ENCODE results near the gene DEDD. TPM values are rescaled to one million over a fixed set of nuclear protein-coding genes. Genes with fewer than 3 reads are reported as not detected.
A peak's percentile ranks its signal among the peaks of the same experiment; 100 is the strongest.

The DEDD gene
- total RNA-seq, 1 experiment from 2014 or later: 39.2 TPM

DNA sequence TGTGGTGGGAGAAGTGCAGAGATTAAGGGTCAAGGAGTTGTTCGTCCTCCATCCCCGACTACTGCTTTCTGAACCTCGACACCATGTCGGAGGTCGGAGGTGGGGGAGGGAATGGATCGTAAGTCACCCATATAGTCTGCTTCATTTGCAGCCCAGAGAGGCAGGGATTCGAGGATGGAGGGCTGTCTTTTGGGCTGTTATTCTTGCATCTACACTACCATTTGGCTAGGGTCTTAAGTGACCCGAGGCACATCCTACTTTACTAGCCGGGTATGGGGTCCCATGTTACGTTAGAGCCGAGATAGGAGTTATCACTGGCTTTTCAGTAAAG lies 27.4 kb upstream of the DEDD start (continued):
- TF ChIP-seq GABPB1 (CRISPR knock-in tag; IDR thresholded peaks at IDR 0.05) (no peak), ZNF317 (CRISPR knock-in tag; IDR thresholded peaks at IDR 0.05; ENCODE audit: borderline replicate concordance, low read depth) (no peak)
- TF ChIP-seq, protein P1, sequence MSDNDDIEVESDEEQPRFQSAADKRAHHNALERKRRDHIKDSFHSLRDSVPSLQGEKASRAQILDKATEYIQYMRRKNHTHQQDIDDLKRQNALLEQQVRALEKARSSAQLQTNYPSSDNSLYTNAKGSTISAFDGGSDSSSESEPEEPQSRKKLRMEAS (CRISPR knock-in tag; IDR thresholded peaks at IDR 0.05): no peak

DNA sequence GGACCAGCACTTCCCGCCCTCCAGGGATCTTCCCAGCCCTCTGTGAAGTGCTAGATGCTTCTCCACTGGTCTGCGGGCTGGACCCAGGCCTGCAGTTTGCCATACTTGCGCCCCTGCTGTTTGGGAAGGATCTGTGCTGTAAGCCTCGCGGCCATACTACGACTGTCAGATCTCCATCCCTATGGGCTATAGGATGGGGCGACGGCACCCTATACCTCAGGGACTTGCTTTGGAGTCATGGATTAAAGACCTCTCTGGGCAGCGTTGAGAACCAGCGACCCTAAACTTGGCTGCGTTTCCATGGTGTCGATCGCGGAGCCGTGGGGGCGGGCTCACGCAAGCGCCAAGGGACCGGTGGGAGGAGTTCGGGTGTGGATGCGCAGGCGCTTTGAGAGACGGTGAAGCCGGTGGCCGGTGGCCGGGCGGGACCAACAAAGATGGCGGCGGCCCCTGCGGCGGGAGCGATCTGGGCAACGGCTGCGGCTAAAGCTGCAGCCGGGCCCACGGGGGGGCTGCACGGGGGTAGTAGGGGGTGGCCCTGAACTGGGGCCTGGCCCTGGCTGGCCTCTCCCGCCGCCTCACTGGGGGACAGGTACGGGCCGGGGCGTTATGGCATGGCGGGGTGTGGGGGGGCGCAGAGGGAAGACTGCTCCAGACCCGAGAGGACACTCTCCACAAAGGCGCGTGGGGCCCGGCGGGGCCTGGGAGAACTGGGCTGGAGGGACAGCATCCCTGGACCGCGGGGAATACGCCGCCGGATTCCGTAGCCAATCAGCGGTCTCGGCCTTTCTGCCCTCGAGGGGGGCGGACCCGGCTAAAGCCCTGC lies 26.8 kb upstream of the DEDD start, which contains the start of gene USP21:
Gene USP21, plus strand, starts transcription at position 414 of the 826 bp plus-strand sequence. CDS start 1,141 bp downstream, outside the sequence.
- Mint-ChIP-seq H3K27me3 (ENCODE audit: low read depth) (no peaks in the 10 kb centered on the region), H3K4me1 (peaks cover 27% of the 10 kb centered on the region), H3K27ac (peak within 1 kb of the TSS; percentile 84), H3K36me3 (peaks cover 17% of the 10 kb centered on the region), H3K9me3 (no peaks in the 10 kb centered on the region), H3K4me3 (peak within 1 kb of the TSS; percentile 84)
- peak; percentile 95 for DNase-seq (ENCODE audit: low spot score)
- ATAC-seq: peak; percentile 91
- POLR2A ChIA-PET: no interaction called here
- CTCF ChIA-PET: interaction anchor here (0.6 to 1.7 kb wide), 5 partner anchors 12 to 226 kb away, joined by 3 to 6 read pairs (median 3); partner anchors contain the start of gene TOMM40L
- no peak for TF ChIP-seq SOX15 (CRISPR knock-in tag; IDR thresholded peaks at IDR 0.05)
- no peak for TF ChIP-seq FOXJ3 (CRISPR knock-in tag; IDR thresholded peaks at IDR 0.05; ENCODE audit: borderline replicate concordance)
- no peak for TF ChIP-seq ZNF263 (CRISPR knock-in tag; IDR thresholded peaks at IDR 0.05; ENCODE audit: low read depth)
- no peak for TF ChIP-seq ESRRA (CRISPR knock-in tag; IDR thresholded peaks at IDR 0.05; ENCODE audit: borderline replicate concordance)
- TF ChIP-seq, protein P2, sequence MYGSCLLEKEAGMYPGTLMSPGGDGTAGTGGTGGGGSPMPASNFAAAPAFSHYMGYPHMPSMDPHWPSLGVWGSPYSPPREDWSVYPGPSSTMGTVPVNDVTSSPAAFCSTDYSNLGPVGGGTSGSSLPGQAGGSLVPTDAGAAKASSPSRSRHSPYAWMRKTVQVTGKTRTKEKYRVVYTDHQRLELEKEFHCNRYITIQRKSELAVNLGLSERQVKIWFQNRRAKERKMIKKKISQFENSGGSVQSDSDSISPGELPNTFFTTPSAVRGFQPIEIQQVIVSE (CRISPR knock-in tag; IDR thresholded peaks at IDR 0.05; ENCODE audit: borderline replicate concordance): no peak
- TF ChIP-seq, protein P3, sequence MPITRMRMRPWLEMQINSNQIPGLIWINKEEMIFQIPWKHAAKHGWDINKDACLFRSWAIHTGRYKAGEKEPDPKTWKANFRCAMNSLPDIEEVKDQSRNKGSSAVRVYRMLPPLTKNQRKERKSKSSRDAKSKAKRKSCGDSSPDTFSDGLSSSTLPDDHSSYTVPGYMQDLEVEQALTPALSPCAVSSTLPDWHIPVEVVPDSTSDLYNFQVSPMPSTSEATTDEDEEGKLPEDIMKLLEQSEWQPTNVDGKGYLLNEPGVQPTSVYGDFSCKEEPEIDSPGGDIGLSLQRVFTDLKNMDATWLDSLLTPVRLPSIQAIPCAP (CRISPR knock-in tag; IDR thresholded peaks at IDR 0.05): no peak
- no peak for TF ChIP-seq OVOL2 (CRISPR knock-in tag; IDR thresholded peaks at IDR 0.05; ENCODE audit: borderline replicate concordance)
- TF ChIP-seq CREB1 (CRISPR knock-in tag; IDR thresholded peaks at IDR 0.05): 0 out of 2 replicates have a peak, but pooled peaks have one; percentile 34
- peak; percentile 61; the same call in 1 of the 2 replicates for TF ChIP-seq TEAD1 (CRISPR knock-in tag; IDR thresholded peaks at IDR 0.05)
- TF ChIP-seq, protein P4, sequence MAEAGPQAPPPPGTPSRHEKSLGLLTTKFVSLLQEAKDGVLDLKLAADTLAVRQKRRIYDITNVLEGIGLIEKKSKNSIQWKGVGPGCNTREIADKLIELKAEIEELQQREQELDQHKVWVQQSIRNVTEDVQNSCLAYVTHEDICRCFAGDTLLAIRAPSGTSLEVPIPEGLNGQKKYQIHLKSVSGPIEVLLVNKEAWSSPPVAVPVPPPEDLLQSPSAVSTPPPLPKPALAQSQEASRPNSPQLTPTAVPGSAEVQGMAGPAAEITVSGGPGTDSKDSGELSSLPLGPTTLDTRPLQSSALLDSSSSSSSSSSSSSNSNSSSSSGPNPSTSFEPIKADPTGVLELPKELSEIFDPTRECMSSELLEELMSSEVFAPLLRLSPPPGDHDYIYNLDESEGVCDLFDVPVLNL (CRISPR knock-in tag; IDR thresholded peaks at IDR 0.05; ENCODE audit: borderline replicate concordance, low read depth): no peak
- no peak for TF ChIP-seq ZNF138 (CRISPR knock-in tag; conservative IDR thresholded peaks at IDR 0.05)
- TF ChIP-seq, protein P1 (CRISPR knock-in tag; IDR thresholded peaks at IDR 0.05): peak; percentile 68
- no peak for TF ChIP-seq IRF2 (CRISPR knock-in tag; IDR thresholded peaks at IDR 0.05; ENCODE audit: borderline replicate concordance, low read depth)
- TF ChIP-seq RELA (CRISPR knock-in tag; IDR thresholded peaks at IDR 0.05; ENCODE audit: borderline replicate concordance): no peak
- TF ChIP-seq, protein P5, sequence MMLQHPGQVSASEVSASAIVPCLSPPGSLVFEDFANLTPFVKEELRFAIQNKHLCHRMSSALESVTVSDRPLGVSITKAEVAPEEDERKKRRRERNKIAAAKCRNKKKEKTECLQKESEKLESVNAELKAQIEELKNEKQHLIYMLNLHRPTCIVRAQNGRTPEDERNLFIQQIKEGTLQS (CRISPR knock-in tag; conservative IDR thresholded peaks at IDR 0.05): no peak
- TF ChIP-seq, protein P6, sequence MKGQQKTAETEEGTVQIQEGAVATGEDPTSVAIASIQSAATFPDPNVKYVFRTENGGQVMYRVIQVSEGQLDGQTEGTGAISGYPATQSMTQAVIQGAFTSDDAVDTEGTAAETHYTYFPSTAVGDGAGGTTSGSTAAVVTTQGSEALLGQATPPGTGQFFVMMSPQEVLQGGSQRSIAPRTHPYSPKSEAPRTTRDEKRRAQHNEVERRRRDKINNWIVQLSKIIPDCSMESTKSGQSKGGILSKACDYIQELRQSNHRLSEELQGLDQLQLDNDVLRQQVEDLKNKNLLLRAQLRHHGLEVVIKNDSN (CRISPR knock-in tag; IDR thresholded peaks at IDR 0.05): no peak; the same call in 1 of the 2 replicates
- TF ChIP-seq ZNF121 (CRISPR knock-in tag; IDR thresholded peaks at IDR 0.05): no peak
- no peak for TF ChIP-seq SMAD4 (CRISPR knock-in tag; IDR thresholded peaks at IDR 0.05)
- TF ChIP-seq, protein P7, sequence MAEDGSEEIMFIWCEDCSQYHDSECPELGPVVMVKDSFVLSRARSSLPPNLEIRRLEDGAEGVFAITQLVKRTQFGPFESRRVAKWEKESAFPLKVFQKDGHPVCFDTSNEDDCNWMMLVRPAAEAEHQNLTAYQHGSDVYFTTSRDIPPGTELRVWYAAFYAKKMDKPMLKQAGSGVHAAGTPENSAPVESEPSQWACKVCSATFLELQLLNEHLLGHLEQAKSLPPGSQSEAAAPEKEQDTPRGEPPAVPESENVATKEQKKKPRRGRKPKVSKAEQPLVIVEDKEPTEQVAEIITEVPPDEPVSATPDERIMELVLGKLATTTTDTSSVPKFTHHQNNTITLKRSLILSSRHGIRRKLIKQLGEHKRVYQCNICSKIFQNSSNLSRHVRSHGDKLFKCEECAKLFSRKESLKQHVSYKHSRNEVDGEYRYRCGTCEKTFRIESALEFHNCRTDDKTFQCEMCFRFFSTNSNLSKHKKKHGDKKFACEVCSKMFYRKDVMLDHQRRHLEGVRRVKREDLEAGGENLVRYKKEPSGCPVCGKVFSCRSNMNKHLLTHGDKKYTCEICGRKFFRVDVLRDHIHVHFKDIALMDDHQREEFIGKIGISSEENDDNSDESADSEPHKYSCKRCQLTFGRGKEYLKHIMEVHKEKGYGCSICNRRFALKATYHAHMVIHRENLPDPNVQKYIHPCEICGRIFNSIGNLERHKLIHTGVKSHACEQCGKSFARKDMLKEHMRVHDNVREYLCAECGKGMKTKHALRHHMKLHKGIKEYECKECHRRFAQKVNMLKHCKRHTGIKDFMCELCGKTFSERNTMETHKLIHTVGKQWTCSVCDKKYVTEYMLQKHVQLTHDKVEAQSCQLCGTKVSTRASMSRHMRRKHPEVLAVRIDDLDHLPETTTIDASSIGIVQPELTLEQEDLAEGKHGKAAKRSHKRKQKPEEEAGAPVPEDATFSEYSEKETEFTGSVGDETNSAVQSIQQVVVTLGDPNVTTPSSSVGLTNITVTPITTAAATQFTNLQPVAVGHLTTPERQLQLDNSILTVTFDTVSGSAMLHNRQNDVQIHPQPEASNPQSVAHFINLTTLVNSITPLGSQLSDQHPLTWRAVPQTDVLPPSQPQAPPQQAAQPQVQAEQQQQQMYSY (CRISPR knock-in tag; IDR thresholded peaks at IDR 0.05): no peak
- peak; percentile 90 for TF ChIP-seq SP1 (CRISPR knock-in tag; conservative IDR thresholded peaks at IDR 0.05)
- no peak for TF ChIP-seq EMX1 (CRISPR knock-in tag; IDR thresholded peaks at IDR 0.05)
- TF ChIP-seq, protein P8, sequence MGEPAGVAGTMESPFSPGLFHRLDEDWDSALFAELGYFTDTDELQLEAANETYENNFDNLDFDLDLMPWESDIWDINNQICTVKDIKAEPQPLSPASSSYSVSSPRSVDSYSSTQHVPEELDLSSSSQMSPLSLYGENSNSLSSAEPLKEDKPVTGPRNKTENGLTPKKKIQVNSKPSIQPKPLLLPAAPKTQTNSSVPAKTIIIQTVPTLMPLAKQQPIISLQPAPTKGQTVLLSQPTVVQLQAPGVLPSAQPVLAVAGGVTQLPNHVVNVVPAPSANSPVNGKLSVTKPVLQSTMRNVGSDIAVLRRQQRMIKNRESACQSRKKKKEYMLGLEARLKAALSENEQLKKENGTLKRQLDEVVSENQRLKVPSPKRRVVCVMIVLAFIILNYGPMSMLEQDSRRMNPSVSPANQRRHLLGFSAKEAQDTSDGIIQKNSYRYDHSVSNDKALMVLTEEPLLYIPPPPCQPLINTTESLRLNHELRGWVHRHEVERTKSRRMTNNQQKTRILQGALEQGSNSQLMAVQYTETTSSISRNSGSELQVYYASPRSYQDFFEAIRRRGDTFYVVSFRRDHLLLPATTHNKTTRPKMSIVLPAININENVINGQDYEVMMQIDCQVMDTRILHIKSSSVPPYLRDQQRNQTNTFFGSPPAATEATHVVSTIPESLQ (CRISPR knock-in tag; IDR thresholded peaks at IDR 0.05): no peak
- TF ChIP-seq, protein P9, sequence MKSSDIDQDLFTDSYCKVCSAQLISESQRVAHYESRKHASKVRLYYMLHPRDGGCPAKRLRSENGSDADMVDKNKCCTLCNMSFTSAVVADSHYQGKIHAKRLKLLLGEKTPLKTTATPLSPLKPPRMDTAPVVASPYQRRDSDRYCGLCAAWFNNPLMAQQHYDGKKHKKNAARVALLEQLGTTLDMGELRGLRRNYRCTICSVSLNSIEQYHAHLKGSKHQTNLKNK (CRISPR knock-in tag; IDR thresholded peaks at IDR 0.05): 0 out of 2 replicates have a peak, but pooled peaks have one; percentile 34

Data from WTC11 (cell line).